Psoas muscle (tissue), 8 donors: ENCODE results near the gene KPNA1. TPM values are rescaled to one million over a fixed set of nuclear protein-coding genes. Genes with fewer than 3 reads are reported as not detected.
"Not testable (repeated sequence)": the region's sequence is repeated elsewhere in the genome, so short reads cannot be mapped to it uniquely, and the experiment has no call there.

ENCODE experiments used
- ATAC-seq, 4 donors: fragments of 200-7000 bp; cut with Tn5 transposase; one replicate each; pipeline ENCODE4 v1.9.1; 2020; ENCODE audit warnings: moderate library complexity in 3 of 4, mild to moderate bottlenecking in 2 of 4
- DNase-seq, 2 donors: peaks; one replicate each; pipeline ENCODE4 v3.0.0-alpha.2; 2020
- H3K27ac ChIP-seq: fragments of 200-600 bp; one replicate; pipeline ENCODE4 v1.8.0; 2022
- H3K27me3 ChIP-seq, 3 donors: fragments of 200-600 bp in 1 of 3; one replicate each; pipeline versions ENCODE4 v1.6.1 to v1.8.0; 2013 to 2022; ENCODE audit warnings: low read length in 2 of 3, mild to moderate bottlenecking in 2 of 3, moderate library complexity in 1 of 3; ENCODE audit not compliant: insufficient read depth in 3 of 3
- H3K36me3 ChIP-seq, 2 donors: fragments of 200-600 bp in 1 of 2; one replicate each; pipeline versions ENCODE4 v1.6.1 to v1.8.0; 2013 to 2022; ENCODE audit warnings: low read depth in 1 of 2, mild to moderate bottlenecking in 1 of 2, moderate library complexity in 1 of 2; ENCODE audit not compliant: insufficient read depth in 1 of 2
- H3K4me1 ChIP-seq: fragments of 200-600 bp; one replicate; pipeline ENCODE4 v1.8.0; 2022
- H3K4me3 ChIP-seq: fragments of 200-600 bp; one replicate; pipeline ENCODE4 v1.8.0; 2022; ENCODE audit warnings: mild to moderate bottlenecking
- H3K9me3 ChIP-seq: fragments of 200-600 bp; one replicate; pipeline ENCODE4 v1.8.0; 2022
- WGBS, 3 donors: extraction: QIAGEN DNeasy Blood & Tissue Kit; methylation state at CpG; one replicate each; pipeline versions ENCODE4 v1.1.6 to v1.1.7; 2013; 5-methylcytosine and 5-hydroxymethylcytosine counted together
- intact Hi-C, 2 donors: fragments of 100-400 bp; cut with DNase I; formaldehyde crosslinking; loops; one replicate each; pipeline versions ENCODE4 v1.11.0 to v1.14.2; 2022
- polyA plus RNA-seq, 3 donors: library from polyadenylated mRNA; stranded (reverse); fragments of 200-250 nt; gene quantifications; one replicate each; pipeline ENCODE4 v1.2.3, GENCODE V29; 2013
- total RNA-seq, 4 donors: library from RNA; stranded (reverse); fragmentation: NEBNext Ultra II Directional in 2 of 4; extraction: Animal tissue kit (Norgen Biotek cat#: 25700) in 2 of 4; gene quantifications; one replicate each; pipeline versions ENCODE4 v1.2.1 to v1.2.4, GENCODE V29; 2021 to 2023
- TF ChIP-seq, protein P1 (sequence below): fragments of 200-600 bp; IDR thresholded peaks from one replicate; pipeline ENCODE4 v1.8.0; 2022; ENCODE audit warnings: antibody characterized with exemption
- donor health status: healthy with polysubstance abuse.
- donor health status: DM: no; HTN: no; CAD: no; lungs with moderate emphysema.
- donor health status: Bipolar disorder and iron deficiency.
- donor health status: healthy.
- donor health status: DM: yes; HTN: yes; CAD: no.
- donor health status: DM: no; HTN: no; CAD: no.
- donor health status: DM: no; HTN: no; CAD: no.
- donor health status: DM: yes; HTN: yes; CAD: no.

KPNA1 gene
- total and polyA plus RNA-seq, 7 donors: 39.5 to 263 (median 180) TPM

DNA sequence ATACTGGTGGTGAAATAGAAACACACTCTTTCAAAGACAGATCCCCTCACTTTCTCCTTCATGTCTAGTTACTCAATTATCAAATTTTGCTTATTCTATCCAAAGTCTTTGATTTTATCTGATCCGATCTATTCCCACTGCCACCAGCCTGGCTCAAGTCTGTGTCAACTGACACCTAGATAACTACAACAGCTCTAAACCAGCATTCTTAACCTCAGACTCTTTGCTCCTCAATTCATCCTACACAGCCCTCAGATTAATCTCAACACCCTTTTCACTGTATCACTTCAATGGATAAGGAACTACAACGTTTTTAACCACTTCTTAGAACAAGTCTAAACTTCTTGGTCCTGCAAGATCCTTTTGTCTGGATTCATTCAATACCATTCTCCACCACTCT is 9.1 kb downstream of the KPNA1 start:
- H3K4me1 ChIP-seq: peaks cover 83% of the 10 kb centered on the region
- intact Hi-C loops: no loop called here

DNA sequence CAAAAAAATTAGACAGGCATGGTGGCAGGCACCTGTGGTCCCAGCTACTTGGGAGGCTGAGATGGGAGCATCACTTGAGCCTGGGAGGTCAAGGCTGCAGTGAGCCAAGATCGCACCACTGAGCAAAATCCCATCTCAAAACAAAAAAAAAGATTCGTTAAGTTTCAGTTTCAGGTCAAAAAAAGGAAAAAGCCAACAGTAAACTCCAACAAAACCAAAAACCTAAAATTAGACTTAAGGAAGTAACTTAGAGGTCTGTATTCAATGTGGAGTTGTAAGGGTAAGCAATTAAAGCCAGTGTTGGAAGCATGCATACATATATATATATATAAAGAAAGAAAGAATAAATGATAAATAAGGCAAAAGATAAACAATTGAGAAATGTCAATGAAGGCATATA is 11.8 kb downstream of the KPNA1 start:
- TF ChIP-seq, protein P1, sequence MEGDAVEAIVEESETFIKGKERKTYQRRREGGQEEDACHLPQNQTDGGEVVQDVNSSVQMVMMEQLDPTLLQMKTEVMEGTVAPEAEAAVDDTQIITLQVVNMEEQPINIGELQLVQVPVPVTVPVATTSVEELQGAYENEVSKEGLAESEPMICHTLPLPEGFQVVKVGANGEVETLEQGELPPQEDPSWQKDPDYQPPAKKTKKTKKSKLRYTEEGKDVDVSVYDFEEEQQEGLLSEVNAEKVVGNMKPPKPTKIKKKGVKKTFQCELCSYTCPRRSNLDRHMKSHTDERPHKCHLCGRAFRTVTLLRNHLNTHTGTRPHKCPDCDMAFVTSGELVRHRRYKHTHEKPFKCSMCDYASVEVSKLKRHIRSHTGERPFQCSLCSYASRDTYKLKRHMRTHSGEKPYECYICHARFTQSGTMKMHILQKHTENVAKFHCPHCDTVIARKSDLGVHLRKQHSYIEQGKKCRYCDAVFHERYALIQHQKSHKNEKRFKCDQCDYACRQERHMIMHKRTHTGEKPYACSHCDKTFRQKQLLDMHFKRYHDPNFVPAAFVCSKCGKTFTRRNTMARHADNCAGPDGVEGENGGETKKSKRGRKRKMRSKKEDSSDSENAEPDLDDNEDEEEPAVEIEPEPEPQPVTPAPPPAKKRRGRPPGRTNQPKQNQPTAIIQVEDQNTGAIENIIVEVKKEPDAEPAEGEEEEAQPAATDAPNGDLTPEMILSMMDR: no peak
- no peaks in the 10 kb centered on the region for H3K9me3 ChIP-seq
- WGBS, 3 donors: 75 to 94% (median 82%) methylated on average over 2 of the region's 2 CpGs
- no peaks in the 10 kb centered on the region for H3K36me3 ChIP-seq
- peak overlapping the region; percentile 6 for H3K27ac ChIP-seq
- ATAC-seq (no peak), DNase-seq (no peak)
- no peaks in the 10 kb centered on the region for H3K27me3 ChIP-seq
- H3K4me3 ChIP-seq: no peak overlapping the region
- intact Hi-C loops: no loop called here
- peaks cover 82% of the 10 kb centered on the region for H3K4me1 ChIP-seq

More for the DNA sequence above, 9.1 kb downstream of the KPNA1 start:
- Histone ChIP-seq H3K9me3 (no peaks in the 10 kb centered on the region), H3K27me3 (no peaks in the 10 kb centered on the region), H3K4me3 (no peak overlapping the region), H3K36me3 (no peaks in the 10 kb centered on the region), H3K27ac (no peak overlapping the region)
- DNase-seq (no peak), ATAC-seq (no peak)
- TF ChIP-seq, protein P1: no peak
- WGBS, 3 donors: 52 to 78% (median 64%) methylated on average over 2 of the region's 2 CpGs

DNA sequence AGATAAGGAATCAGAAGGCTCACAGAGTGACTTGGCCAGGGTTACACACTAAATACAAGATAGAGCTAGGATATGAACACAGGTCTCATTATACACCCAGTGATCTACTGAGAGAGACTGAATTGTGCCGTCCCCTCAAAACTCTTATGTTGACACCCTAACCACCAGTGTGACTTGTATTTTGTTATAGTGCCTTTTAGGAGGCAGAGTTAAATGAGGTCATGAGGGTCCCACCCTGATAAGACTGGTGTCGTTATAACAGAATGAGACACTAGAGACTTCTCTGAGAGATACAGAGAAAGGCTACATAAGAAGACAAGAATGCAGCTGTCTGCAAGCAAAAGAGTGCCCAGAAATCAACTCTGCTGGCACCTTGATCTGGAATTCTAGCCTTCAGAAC is 12.6 kb downstream of the KPNA1 start:
- no peaks in the 10 kb centered on the region for H3K27me3 ChIP-seq
- no peak overlapping the region for H3K4me3 ChIP-seq
- peak overlapping the region; percentile 18 for H3K27ac ChIP-seq
- H3K9me3 ChIP-seq: no peaks in the 10 kb centered on the region
- intact Hi-C loops: no loop called here
- no peak for DNase-seq
- no peaks in the 10 kb centered on the region for H3K36me3 ChIP-seq
- 28 to 54% (median 30%) methylated on average over 2 of the region's 2 CpGs for WGBS, 3 donors
- ATAC-seq: no peak
- TF ChIP-seq, protein P1: no peak
- peaks cover 87% of the 10 kb centered on the region for H3K4me1 ChIP-seq

DNA sequence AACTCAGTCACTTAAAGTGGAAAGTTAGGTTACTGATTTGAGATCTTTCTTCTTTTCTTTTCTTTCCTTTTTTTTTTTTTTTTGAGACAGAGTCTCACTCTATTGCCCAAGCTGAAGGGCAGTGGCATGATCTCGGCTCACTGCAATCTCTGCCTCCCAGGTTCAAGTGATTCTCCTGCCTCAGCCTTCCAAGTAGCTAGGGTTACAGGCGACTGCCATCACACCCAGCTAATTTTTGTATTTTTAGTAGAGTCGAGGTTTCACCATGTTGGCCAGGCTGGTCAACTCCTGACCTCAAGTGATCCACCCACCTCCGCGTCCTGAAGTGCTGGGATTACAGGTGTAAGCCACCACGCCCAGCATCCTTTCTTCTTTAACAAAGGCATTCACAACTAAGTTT is 13.8 kb downstream of the KPNA1 start:
- H3K9me3 ChIP-seq, H3K27me3 ChIP-seq, intact Hi-C loops, H3K36me3 ChIP-seq, H3K4me3 ChIP-seq: not testable (repeated sequence)
- WGBS, 3 donors: 33 to 75% (median 38%) methylated on average over 6 of the region's 6 CpGs
- peak overlapping the region; percentile 18 for H3K27ac ChIP-seq
- DNase-seq (peak in 1 of 2 donors; percentile 53), ATAC-seq (peak; percentile 58 to 75 (median 62))
- peaks cover 83% of the 10 kb centered on the region for H3K4me1 ChIP-seq

DNA sequence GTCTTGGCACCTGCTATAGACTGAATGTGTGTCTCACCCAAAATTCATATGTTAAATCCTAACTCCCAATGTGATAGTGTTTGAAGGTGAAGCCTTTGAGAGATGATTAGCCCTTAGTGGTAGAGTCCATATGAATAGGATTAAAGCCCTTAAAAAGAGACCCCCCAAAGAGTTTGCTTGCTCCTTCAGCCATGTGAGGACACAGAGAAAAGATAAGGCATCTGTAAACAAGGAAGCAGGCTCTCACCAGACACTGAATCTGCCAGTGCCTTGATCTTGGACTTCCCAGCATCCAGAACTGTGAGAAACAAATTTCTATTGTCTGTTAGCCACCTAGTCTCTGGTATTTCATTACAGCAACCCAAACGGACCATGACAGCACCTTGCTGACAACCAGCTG is 16.6 kb downstream of the KPNA1 start:
- WGBS, 3 donors: 43 to 73% (median 44%) methylated on average over 1 of the region's 1 CpG
- H3K4me3 ChIP-seq: no peak overlapping the region
- peak overlapping the region; percentile 71 for H3K27ac ChIP-seq
- DNase-seq (no peak), ATAC-seq (no peak)
- peaks cover 0 to 34% of the 10 kb centered on the region in 2 donors for H3K36me3 ChIP-seq
- H3K27me3 ChIP-seq: no peaks in the 10 kb centered on the region
- H3K9me3 ChIP-seq: no peaks in the 10 kb centered on the region
- TF ChIP-seq, protein P1: no peak
- intact Hi-C loops: loop anchor here in 1 of 2 donors (5.0 kb wide), 1 partner anchor 41 kb away; no protein-coding TSS in a partner anchor
- H3K4me1 ChIP-seq: peaks cover 66% of the 10 kb centered on the region
